Ishikawa (cell line): ENCODE results near the gene SERAC1.

Experiments used
- CEBPB ChIP-seq: IDR thresholded peaks from 2 replicates; pipeline ENCODE4 v1.6.1; 2012
- CREB1 ChIP-seq: IDR thresholded peaks from 2 replicates; pipeline ENCODE4 v1.6.1; 2012; ENCODE audit warnings: low read depth
- EGR1 ChIP-seq: IDR thresholded peaks from 2 replicates; pipeline ENCODE4 v1.6.1; 2012
- EP300 ChIP-seq: IDR thresholded peaks from 2 replicates; pipeline ENCODE4 v1.6.1; 2012; ENCODE audit warnings: borderline replicate concordance
- FOXM1 ChIP-seq: IDR thresholded peaks from 2 replicates; pipeline ENCODE4 v1.6.1; 2012; ENCODE audit warnings: low read depth, borderline replicate concordance
- NFIC ChIP-seq: IDR thresholded peaks from 2 replicates; pipeline ENCODE4 v1.6.1; 2012
- RAD21 ChIP-seq: IDR thresholded peaks from 2 replicates; pipeline ENCODE4 v1.6.1; 2012; ENCODE audit warnings: low read depth
- TAF1 ChIP-seq: IDR thresholded peaks from 2 replicates; pipeline ENCODE4 v1.6.1; 2012; ENCODE audit warnings: low read depth, mild to moderate bottlenecking
- TCF12 ChIP-seq: IDR thresholded peaks from 2 replicates; pipeline ENCODE4 v1.6.1; 2012; ENCODE audit warnings: low read depth
- TEAD4 ChIP-seq: IDR thresholded peaks from 2 replicates; pipeline ENCODE4 v1.6.1; 2012
- YY1 ChIP-seq: IDR thresholded peaks from 2 replicates; pipeline ENCODE4 v1.6.1; 2012; ENCODE audit warnings: low read depth
- ZBTB7A ChIP-seq: IDR thresholded peaks from 2 replicates; pipeline ENCODE4 v1.6.1; 2012; ENCODE audit warnings: low read depth
- TF ChIP-seq, protein P1 (sequence below): IDR thresholded peaks from 2 replicates; pipeline ENCODE4 v1.6.1; 2012; ENCODE audit warnings: low read depth, mild to moderate bottlenecking
- TF ChIP-seq, protein P2 (sequence below): IDR thresholded peaks from 2 replicates; pipeline ENCODE4 v1.6.1; 2012
- TF ChIP-seq, protein P3 (sequence below): IDR thresholded peaks from 2 replicates; pipeline ENCODE4 v1.6.1; 2012

The SERAC1 gene

DNA sequence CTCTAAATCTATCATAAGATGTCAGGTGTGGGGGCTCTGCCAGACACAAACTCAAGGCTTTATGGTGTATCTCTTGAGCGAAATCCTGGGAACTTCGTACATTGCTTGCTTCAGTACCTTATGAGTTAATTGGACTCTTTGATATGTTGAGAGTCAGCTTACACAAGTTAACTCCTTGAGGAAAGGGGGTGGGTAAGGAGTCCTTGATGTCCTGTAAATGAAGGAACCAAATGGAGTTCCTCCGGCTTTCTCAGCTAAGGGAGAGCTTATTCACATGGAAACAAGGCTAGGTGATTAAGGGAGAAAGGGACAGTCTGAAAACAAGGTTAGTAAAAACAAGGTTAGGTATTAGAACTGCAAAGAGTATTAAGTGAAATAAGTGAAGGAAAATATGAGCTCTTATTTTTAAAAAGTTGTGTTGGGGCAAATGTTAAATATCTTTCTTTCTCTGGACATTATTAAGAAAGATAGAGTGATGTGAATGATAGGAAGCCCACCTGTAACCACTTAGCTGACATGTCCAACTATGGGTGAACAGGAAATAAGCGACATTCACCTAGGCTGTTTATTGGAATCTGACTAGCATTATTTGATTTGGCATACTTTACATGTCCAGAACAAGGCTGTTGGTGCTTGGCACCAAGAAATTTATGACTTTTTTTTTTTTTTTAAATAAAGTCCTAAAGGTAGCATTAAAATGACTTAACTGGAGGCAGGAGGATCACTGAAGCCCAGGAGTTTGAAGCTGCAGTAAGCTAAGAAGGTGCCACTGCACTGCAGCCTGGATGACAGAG is 26.6 kb upstream of the SERAC1 start:
- TF ChIP-seq TEAD4 (no peak), NFIC (no peak), RAD21 (no peak), ZBTB7A (no peak), CREB1 (no peak), EGR1 (no peak), CEBPB (no peak), YY1 (no peak), FOXM1 (no peak), TAF1 (no peak), TCF12 (no peak), EP300 (no peak)
- TF ChIP-seq, protein P1, sequence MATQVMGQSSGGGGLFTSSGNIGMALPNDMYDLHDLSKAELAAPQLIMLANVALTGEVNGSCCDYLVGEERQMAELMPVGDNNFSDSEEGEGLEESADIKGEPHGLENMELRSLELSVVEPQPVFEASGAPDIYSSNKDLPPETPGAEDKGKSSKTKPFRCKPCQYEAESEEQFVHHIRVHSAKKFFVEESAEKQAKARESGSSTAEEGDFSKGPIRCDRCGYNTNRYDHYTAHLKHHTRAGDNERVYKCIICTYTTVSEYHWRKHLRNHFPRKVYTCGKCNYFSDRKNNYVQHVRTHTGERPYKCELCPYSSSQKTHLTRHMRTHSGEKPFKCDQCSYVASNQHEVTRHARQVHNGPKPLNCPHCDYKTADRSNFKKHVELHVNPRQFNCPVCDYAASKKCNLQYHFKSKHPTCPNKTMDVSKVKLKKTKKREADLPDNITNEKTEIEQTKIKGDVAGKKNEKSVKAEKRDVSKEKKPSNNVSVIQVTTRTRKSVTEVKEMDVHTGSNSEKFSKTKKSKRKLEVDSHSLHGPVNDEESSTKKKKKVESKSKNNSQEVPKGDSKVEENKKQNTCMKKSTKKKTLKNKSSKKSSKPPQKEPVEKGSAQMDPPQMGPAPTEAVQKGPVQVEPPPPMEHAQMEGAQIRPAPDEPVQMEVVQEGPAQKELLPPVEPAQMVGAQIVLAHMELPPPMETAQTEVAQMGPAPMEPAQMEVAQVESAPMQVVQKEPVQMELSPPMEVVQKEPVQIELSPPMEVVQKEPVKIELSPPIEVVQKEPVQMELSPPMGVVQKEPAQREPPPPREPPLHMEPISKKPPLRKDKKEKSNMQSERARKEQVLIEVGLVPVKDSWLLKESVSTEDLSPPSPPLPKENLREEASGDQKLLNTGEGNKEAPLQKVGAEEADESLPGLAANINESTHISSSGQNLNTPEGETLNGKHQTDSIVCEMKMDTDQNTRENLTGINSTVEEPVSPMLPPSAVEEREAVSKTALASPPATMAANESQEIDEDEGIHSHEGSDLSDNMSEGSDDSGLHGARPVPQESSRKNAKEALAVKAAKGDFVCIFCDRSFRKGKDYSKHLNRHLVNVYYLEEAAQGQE = no peak
- TF ChIP-seq, protein P2, sequence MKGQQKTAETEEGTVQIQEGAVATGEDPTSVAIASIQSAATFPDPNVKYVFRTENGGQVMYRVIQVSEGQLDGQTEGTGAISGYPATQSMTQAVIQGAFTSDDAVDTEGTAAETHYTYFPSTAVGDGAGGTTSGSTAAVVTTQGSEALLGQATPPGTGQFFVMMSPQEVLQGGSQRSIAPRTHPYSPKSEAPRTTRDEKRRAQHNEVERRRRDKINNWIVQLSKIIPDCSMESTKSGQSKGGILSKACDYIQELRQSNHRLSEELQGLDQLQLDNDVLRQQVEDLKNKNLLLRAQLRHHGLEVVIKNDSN = no peak
- TF ChIP-seq, protein P3, sequence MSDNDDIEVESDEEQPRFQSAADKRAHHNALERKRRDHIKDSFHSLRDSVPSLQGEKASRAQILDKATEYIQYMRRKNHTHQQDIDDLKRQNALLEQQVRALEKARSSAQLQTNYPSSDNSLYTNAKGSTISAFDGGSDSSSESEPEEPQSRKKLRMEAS = no peak

DNA sequence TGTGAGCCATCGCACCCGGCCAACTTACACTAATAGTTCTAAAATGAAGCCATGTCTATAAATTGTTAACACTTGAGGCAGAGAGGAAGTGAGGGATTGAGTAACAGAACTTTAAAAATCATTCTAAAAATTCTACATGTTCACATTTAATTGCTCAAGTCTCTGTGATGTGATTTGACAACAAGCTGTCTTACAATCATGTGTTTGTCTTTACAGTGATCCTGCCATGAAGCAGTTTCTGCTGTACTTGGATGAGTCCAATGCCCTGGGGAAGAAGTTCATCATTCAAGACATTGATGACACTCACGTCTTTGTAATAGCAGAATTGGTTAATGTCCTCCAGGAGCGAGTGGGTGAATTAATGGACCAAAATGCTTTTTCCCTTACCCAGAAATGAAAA is 23.7 kb upstream of the SERAC1 start:
- TF ChIP-seq, protein P3 = no peak
- no peak for TF ChIP-seq FOXM1
- TF ChIP-seq TCF12 = no peak

DNA sequence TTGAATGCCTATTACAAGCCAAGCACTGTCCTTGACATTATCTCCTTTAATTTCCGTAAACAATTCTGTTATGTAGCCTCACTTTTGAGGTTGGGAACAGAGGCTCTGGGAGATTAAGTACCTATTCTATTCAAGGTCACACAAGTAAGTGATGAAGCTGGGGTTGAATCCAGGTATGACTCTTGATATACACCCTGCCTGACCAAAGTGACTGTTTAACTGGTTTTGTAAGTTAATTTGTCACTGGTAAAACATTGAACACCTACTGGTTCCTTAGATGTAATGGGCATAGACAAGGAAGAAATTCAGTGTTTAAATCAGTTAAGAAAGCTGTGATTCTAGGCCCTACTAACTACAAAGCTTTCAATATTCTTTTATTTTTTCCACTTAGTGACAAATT is 23.0 kb upstream of the SERAC1 start:
- TF ChIP-seq TCF12 (no peak), TAF1 (no peak), CEBPB (no peak), YY1 (no peak), ZBTB7A (no peak), RAD21 (no peak), EP300 (no peak), EGR1 (no peak)
- TF ChIP-seq, protein P3 = no peak
- TF ChIP-seq, protein P1 = no peak

DNA sequence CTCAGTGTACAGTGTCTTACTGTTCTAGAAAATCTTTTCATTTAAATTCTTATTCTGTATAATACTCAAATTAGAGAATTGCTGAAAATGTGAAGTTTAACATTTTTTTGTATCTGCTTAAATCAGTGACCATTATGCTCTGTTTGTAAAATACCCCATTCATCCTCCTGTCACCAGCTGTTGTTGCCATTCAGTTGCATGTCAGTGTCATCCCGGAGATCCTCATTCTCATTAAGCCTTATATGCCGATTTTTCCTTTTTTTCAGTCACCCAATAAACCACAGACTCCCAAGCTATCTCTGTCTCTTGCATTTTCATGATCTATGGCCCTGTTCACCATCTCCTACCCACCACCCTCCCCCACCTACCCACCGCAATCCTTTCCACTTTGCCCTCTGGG is 20.5 kb upstream of the SERAC1 start:
- TF ChIP-seq FOXM1 = no peak
- TF ChIP-seq RAD21 = no peak
- TF ChIP-seq, protein P3 = no peak
- TF ChIP-seq CEBPB = no peak
- TF ChIP-seq YY1 = no peak
- no peak for TF ChIP-seq ZBTB7A
- TF ChIP-seq TEAD4 = no peak
- no peak for TF ChIP-seq TCF12
- no peak for TF ChIP-seq EP300
- TF ChIP-seq, protein P1 = no peak
